Stimulated activated CD8-positive, alpha-beta memory T cell treated with anti-CD3 and anti-CD28 coated beads, Interleukin-15, amount 100 ng/mL, for 24 hours (primary cell): ENCODE data around the gene GAL.

Source experiments
- DNase-seq: peaks from one replicate; pipeline ENCODE4 v3.0.0-alpha.2; 2020; ENCODE audit warnings: low read depth

The GAL gene

GRCh38 chr11:68682531-68682961 is 1.8 kb upstream of the GAL start:
- DNase-seq: no peak

GRCh38 chr11:68683121-68683520 is 1.2 kb upstream of the GAL start:
- DNase-seq: no peak

- no peak for DNase-seq
These were observed 584 bp upstream of the GAL start for GRCh38 chr11:68683536-68684384.

- no peak for DNase-seq
These were observed 1.5 kb downstream of the GAL start for GRCh38 chr11:68685656-68686380.

- DNase-seq: no peak
These were observed 2.1 kb downstream of the GAL start for GRCh38 chr11:68686486-68686885.

- DNase-seq: no peak
These were observed 3.0 kb downstream of the GAL start for GRCh38 chr11:68687311-68687710.

- DNase-seq: no peak
These were observed 3.6 kb downstream of the GAL start for GRCh38 chr11:68687986-68688385.

GRCh38 chr11:68688881-68689280 is 4.5 kb downstream of the GAL start:
- no peak for DNase-seq

GRCh38 chr11:68689737-68690625 is 5.6 kb downstream of the GAL start:
- no peak for DNase-seq

GRCh38 chr11:68690671-68691401 is 6.5 kb downstream of the GAL start:
- DNase-seq: no peak

GRCh38 chr11:68691402-68691784 is 7.0 kb downstream of the GAL start:
- DNase-seq: no peak

- DNase-seq: no peak
These were observed 7.8 kb downstream of the GAL start for GRCh38 chr11:68692115-68692514.

- DNase-seq: no peak
These were observed 8.6 kb downstream of the GAL start for GRCh38 chr11:68692871-68693483.

- no peak for DNase-seq
These were observed 9.1 kb downstream of the GAL start for GRCh38 chr11:68693484-68693882.

GRCh38 chr11:68694431-68695297 is 10.3 kb downstream of the GAL start:
- DNase-seq: no peak

- no peak for DNase-seq
These were observed 11.2 kb downstream of the GAL start for GRCh38 chr11:68695531-68695930.

- DNase-seq: no peak
These were observed 14.6 kb downstream of the GAL start for GRCh38 chr11:68698993-68699392.

- no peak for DNase-seq
These were observed 20.5 kb downstream of the GAL start for GRCh38 chr11:68704887-68705286.

GRCh38 chr11:68707527-68707926 is 23.2 kb downstream of the GAL start:
- DNase-seq: no peak

GRCh38 chr11:68709062-68709461 is 24.7 kb downstream of the GAL start:
- no peak for DNase-seq
